Stomach smooth muscle (tissue), 2 donors: ENCODE data around the gene CDK17.
"Not testable (repeated sequence)": the region's sequence is repeated elsewhere in the genome, so short reads cannot be mapped to it uniquely, and the experiment has no call there.

ENCODE experiments used
- H3K27ac ChIP-seq: one replicate; pipeline ENCODE4 v1.7.0; 2013; ENCODE audit warnings: mild to moderate bottlenecking, low read length, inconsistent platforms
- H3K27me3 ChIP-seq, 2 donors: one replicate each; pipeline ENCODE4 v1.7.0; 2013; ENCODE audit warnings: low read length in 2 of 2; ENCODE audit not compliant: insufficient read depth in 2 of 2, control insufficient read depth in 1 of 2
- H3K36me3 ChIP-seq, 2 donors: one replicate each; pipeline ENCODE4 v1.7.0; 2013; ENCODE audit warnings: low read length in 2 of 2; ENCODE audit not compliant: control insufficient read depth in 2 of 2, insufficient read depth in 2 of 2
- H3K4me1 ChIP-seq: one replicate; pipeline ENCODE4 v1.7.0; 2013; ENCODE audit warnings: low read length; ENCODE audit not compliant: control insufficient read depth, insufficient read depth
- H3K4me3 ChIP-seq, 2 donors: one replicate each; pipeline ENCODE4 v1.7.0; 2013; ENCODE audit warnings: low read length in 2 of 2
- H3K9ac ChIP-seq, 2 donors: one replicate each; pipeline ENCODE4 v1.7.0; 2013; ENCODE audit warnings: low read length in 2 of 2, mild to moderate bottlenecking in 1 of 2
- H3K9me3 ChIP-seq, 2 donors: one replicate each; pipeline ENCODE4 v1.7.0; 2013; ENCODE audit warnings: low read length in 2 of 2; ENCODE audit not compliant: control insufficient read depth in 2 of 2
- donor health status: healthy.
- donor health status: Pancreatic carcinoma.

Gene CDK17

GRCh38 chr12:96402061-96402460 is 1.8 kb upstream of the CDK17 start:
- Histone ChIP-seq H3K36me3 (no peaks in the 10 kb centered on the region), H3K4me3 (no peak overlapping the region), H3K4me1 (no peaks in the 10 kb centered on the region), H3K27me3 (no peaks in the 10 kb centered on the region), H3K9ac (no peak overlapping the region), H3K27ac (no peak overlapping the region), H3K9me3 (no peaks in the 10 kb centered on the region)

GRCh38 chr12:96401076-96401871 is 1.0 kb upstream of the CDK17 start:
- Histone ChIP-seq H3K4me1 (no peaks in the 10 kb centered on the region), H3K27ac (peak overlapping the region; percentile 78), H3K9ac (peak overlapping the region; percentile 75 to 77), H3K4me3 (peak overlapping the region; percentile 89 to 94), H3K36me3 (no peaks in the 10 kb centered on the region), H3K9me3 (no peaks in the 10 kb centered on the region), H3K27me3 (no peaks in the 10 kb centered on the region)

- Histone ChIP-seq H3K9ac (peak overlapping the region; percentile 75 to 77), H3K9me3 (no peaks in the 10 kb centered on the region), H3K27ac (peak overlapping the region; percentile 78), H3K4me1 (no peaks in the 10 kb centered on the region), H3K27me3 (no peaks in the 10 kb centered on the region), H3K4me3 (peak overlapping the region; percentile 89 to 94), H3K36me3 (no peaks in the 10 kb centered on the region)
Measured at GRCh38 chr12:96400631-96401075, 414 bp upstream of the CDK17 start.

- peak overlapping the region; percentile 95 for H3K27ac ChIP-seq
- H3K36me3 ChIP-seq = no peaks in the 10 kb centered on the region
- H3K27me3 ChIP-seq = no peaks in the 10 kb centered on the region
- H3K4me1 ChIP-seq = no peaks in the 10 kb centered on the region
- peak overlapping the region; percentile 92 to 99 for H3K9ac ChIP-seq
- no peaks in the 10 kb centered on the region for H3K9me3 ChIP-seq
- peak overlapping the region; percentile 89 to 98 for H3K4me3 ChIP-seq
Measured at GRCh38 chr12:96399120-96399918, 920 bp downstream of the CDK17 start.

- H3K9ac ChIP-seq = peak overlapping the region; percentile 92 to 99
- no peaks in the 10 kb centered on the region for H3K4me1 ChIP-seq
- H3K36me3 ChIP-seq = no peaks in the 10 kb centered on the region
- H3K9me3 ChIP-seq = no peaks in the 10 kb centered on the region
- peak overlapping the region; percentile 95 for H3K27ac ChIP-seq
- no peaks in the 10 kb centered on the region for H3K27me3 ChIP-seq
- H3K4me3 ChIP-seq = peak overlapping the region; percentile 89 to 98
Measured at GRCh38 chr12:96398424-96399119, 1.7 kb downstream of the CDK17 start.

GRCh38 chr12:96397756-96398423 is 2.3 kb downstream of the CDK17 start:
- Histone ChIP-seq H3K9ac (peak overlapping the region; percentile 92 to 99), H3K9me3 (no peaks in the 10 kb centered on the region), H3K27ac (peak overlapping the region; percentile 95), H3K27me3 (no peaks in the 10 kb centered on the region), H3K36me3 (no peaks in the 10 kb centered on the region), H3K4me3 (peak overlapping the region; percentile 89 to 98), H3K4me1 (no peaks in the 10 kb centered on the region)

GRCh38 chr12:96396914-96397313 is 3.3 kb downstream of the CDK17 start:
- Histone ChIP-seq H3K4me1 (no peaks in the 10 kb centered on the region), H3K27me3 (no peaks in the 10 kb centered on the region), H3K4me3 (no peak overlapping the region), H3K9me3 (no peaks in the 10 kb centered on the region), H3K36me3 (no peaks in the 10 kb centered on the region), H3K27ac (no peak overlapping the region), H3K9ac (no peak overlapping the region)

GRCh38 chr12:96396209-96396608 is 4.0 kb downstream of the CDK17 start:
- Histone ChIP-seq H3K9me3 (no peaks in the 10 kb centered on the region), H3K36me3 (no peaks in the 10 kb centered on the region), H3K4me3 (no peak overlapping the region), H3K27me3 (no peaks in the 10 kb centered on the region), H3K4me1 (no peaks in the 10 kb centered on the region), H3K9ac (no peak overlapping the region), H3K27ac (no peak overlapping the region)

- H3K27ac ChIP-seq = no peak overlapping the region
- no peaks in the 10 kb centered on the region for H3K9me3 ChIP-seq
- H3K4me1 ChIP-seq = no peaks in the 10 kb centered on the region
- H3K36me3 ChIP-seq = no peaks in the 10 kb centered on the region
- no peak overlapping the region for H3K4me3 ChIP-seq
- no peak overlapping the region for H3K9ac ChIP-seq
- no peaks in the 10 kb centered on the region for H3K27me3 ChIP-seq
Measured at GRCh38 chr12:96395236-96395635, 5.0 kb downstream of the CDK17 start.

GRCh38 chr12:96393229-96393628 is 7.0 kb downstream of the CDK17 start:
- not testable (repeated sequence) for H3K9me3 ChIP-seq, H3K27me3 ChIP-seq, H3K9ac ChIP-seq, H3K36me3 ChIP-seq, H3K27ac ChIP-seq, H3K4me3 ChIP-seq, H3K4me1 ChIP-seq
